HL-60 (cell line): ENCODE results near the gene HMCN2.

Experiments
- CTCF ChIP-seq: IDR thresholded peaks from one replicate; pipeline ENCODE4 v1.5.1; 2011; ENCODE audit warnings: low read length, control low read depth, inconsistent platforms; ENCODE audit not compliant: insufficient read depth
- GABPA ChIP-seq: IDR thresholded peaks from 2 replicates; pipeline ENCODE4 v1.6.1; 2012; ENCODE audit warnings: low read depth

GRCh38 chr9:130225071-130225470 lies 40.5 kb upstream of the HMCN2 start:
- TF ChIP-seq CTCF: no peak
- no peak for TF ChIP-seq GABPA
